NCI-H774 (cell line): ENCODE measurements around the gene CNNM3.

Source experiments
- DNase-seq: peaks from one replicate; lab custom pipeline; 2025; lab: John Stamatoyannopoulos, UW

Gene CNNM3

GRCh38 chr2:96819128-96819875 is 3.2 kb downstream of the CNNM3 start:
- no peak for DNase-seq

GRCh38 chr2:96819876-96820511 is 3.9 kb downstream of the CNNM3 start:
- DNase-seq, result no peak

- no peak for DNase-seq
These were observed 5.1 kb downstream of the CNNM3 start for GRCh38 chr2:96821113-96821675.

DNA sequence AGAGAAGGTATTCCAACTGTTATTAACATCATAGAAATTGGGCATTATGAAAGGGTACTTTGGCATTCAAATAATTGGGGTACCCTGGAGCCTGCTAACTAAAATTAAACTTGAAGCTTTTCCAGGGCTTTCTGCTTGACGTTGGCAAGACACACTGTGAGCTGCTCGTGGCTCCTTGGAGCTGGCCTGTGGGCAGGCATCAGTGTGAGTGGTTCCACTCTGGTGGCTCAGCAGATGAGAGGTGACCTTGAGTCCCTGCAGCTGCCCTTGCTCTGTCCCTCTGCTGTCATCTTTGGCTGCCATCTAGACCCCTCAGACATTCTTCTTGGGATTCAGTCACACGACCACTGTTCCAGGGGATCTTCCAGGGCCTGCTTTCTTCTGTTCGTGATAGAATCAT is 6.7 kb downstream of the CNNM3 start:
- no peak for DNase-seq

GRCh38 chr2:96823198-96823597 is 7.1 kb downstream of the CNNM3 start:
- no peak for DNase-seq

GRCh38 chr2:96824079-96824870 is 8.2 kb downstream of the CNNM3 start:
- DNase-seq, result no peak

GRCh38 chr2:96825057-96825456 is 9.0 kb downstream of the CNNM3 start:
- no peak for DNase-seq

DNA sequence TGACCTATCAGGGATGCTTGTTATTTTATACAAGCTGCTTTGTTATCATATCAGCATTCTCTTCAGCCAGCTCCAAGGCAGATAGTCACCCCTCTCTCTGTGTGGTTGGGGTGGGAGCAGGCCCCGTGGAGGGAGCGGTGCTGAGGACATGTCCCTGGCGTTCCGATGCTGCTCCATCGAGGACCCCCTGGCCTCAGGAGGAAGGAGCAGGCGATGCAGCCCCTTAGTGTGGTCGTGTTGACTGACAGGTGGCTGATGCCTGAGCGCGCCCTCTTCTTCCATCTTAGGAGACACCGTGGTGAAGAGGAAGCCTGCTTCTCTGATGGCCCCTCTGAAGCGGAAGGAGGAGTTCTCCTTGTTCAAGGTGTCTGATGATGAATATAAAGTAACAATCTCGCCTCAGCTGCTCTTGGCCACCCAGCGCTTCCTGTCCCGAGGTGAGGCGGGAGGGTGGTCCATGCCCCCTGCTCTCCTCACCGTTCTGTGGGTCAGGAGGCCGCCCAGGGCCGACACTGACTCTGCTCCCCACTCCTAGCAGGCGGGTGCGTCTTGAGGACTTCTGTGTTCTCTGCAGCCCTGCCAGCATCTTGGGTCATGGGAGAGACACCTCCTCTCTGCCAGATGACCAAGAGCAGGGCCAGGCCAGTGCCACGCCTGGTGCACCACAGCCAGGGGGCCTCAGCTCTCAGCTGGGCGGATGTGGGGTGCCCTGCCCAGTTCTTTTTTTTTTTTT is 10.6 kb downstream of the CNNM3 start:
- no peak for DNase-seq

- DNase-seq, result no peak
These were observed 12.4 kb downstream of the CNNM3 start for GRCh38 chr2:96828436-96828835.

DNA sequence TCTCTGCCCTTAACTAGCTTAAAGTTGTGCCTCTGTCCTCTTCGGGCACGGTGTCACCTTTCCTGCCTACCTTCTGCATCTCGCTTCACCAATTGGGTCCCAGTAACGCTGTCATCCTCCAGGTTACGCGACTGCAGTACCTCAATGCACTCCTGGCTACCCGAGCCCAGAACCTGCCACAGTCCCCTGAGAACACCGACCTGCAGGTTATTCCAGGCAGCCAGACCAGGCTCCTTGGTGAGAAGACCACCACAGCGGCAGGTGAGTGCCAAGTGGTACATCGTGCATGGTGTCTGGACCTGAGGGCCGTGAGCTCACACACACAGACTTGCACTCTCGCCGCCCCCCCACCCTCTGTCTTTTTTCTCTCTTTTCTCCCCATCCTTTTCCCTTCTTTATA is 12.8 kb downstream of the CNNM3 start:
- no peak for DNase-seq

DNA sequence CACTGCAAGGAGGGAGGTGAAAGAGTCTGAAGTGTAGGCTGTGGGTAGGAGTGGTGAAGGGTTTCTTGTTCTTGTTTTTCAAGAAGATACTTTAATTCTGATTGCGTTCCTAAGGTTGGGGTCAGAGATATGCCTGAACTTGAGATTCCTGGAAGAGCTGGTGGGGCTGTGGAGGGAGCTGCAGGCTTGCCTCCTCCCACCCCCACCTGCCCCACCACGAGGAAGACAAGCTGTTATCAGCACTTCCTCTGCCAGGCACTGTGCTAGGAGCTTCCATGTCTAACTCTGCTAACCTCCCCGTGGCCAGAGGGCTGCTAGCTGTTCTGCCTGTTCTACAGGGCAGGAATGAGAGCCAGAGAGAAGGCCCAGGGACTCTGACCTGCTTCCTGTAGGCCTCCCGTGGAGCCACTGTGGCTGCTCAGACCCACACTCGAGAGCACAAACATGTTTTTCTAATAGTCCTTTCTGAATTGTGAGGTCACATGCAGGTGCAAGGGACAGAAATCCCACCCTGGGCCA is 14.0 kb downstream of the CNNM3 start:
- DNase-seq, result no peak

DNA sequence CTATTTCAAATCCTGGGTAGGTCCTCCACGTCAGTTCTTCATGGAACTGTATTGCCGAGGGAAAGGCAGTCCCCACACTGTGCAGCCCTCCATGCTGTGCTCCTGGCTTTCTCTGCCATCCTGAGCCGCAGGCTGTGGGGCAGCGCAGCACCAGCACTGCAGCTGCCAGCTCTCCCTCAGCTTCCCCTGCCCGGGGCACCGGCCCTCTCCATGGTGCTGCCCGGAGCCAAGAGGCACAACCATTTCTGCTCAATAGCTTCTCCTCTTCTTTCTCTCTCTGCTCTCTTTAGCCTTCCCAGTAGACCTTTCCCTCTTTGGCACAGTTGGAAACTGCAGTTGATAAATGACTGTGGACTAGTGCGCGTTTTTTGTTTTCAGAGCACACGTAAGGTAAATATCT is 15.6 kb downstream of the CNNM3 start:
- DNase-seq, result no peak

- DNase-seq, result no peak
These were observed 16.3 kb downstream of the CNNM3 start for GRCh38 chr2:96832408-96832753.

GRCh38 chr2:96832754-96833507 is 16.9 kb downstream of the CNNM3 start:
- DNase-seq, result peak; percentile 82

- DNase-seq, result no peak
These were observed 19.8 kb downstream of the CNNM3 start for GRCh38 chr2:96835830-96836229.

DNA sequence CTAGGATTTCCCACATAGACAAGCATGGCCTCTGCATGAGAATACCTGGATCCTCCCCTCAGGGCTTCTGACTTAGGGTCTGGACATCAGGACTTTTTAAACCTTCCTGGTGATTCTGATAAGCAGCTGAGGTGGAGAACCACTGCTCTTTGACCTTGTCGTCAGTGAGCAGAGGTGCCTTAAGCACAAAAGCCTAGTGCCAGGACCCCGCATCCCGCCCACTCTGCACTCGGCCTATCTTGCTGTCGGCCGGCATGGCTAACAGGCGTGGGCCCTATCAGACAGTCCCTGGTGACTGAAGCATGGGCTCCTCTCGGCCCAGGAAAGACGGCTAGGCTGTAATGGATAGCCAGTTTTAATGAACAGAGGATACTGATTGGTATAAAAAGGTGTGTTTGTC is 21.5 kb downstream of the CNNM3 start:
- DNase-seq, result no peak

- no peak for DNase-seq
These were observed 22.6 kb downstream of the CNNM3 start for GRCh38 chr2:96838345-96839292.

DNA sequence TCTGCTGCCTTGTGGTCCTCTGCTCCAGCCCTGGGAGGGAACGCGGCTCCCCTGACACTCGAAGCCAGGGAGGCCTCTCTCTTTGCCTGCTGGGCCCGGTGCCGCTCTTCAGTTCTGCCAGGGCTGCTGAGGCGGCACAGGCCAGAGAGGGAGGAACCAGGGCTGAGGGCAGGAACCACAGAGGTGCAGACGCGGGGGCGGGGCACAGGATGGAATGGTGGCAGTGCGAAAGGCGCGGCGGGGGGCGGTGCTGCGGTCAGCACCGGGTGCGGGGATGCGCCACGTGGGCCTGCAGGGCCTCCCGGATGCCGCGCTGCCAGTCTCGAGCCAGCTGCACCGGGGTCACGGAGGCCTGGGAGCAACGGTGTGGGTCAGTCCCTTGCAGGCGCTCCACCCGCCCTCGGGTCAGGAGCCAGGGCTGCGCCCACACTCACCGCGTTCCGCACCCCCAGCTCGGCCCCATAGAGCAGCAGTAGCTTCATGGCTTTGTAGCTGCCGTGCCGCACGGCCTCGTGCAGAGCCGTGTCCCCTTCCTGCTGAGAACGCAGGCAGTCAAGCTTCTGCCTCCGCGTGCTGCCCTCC is 23.3 kb downstream of the CNNM3 start:
- no peak for DNase-seq
